HG02852 (cell line): ENCODE results near the gene WDFY1.
"Not testable (repeated sequence)": the region's sequence is repeated elsewhere in the genome, so short reads cannot be mapped to it uniquely, and the experiment has no call there.

Experiments used
- ATAC-seq: cut with Tn5 transposase; IDR thresholded peaks from one replicate; pipeline ENCODE4 v1.9.1; 2021; ENCODE audit warnings: mild to moderate bottlenecking, moderate library complexity; ENCODE audit not compliant: unreplicated experiment

The WDFY1 gene

GRCh38 chr2:223897669-223898330 lies 47.3 kb downstream of the WDFY1 start:
- ATAC-seq: no peak

GRCh38 chr2:223896833-223897311 lies 48.3 kb downstream of the WDFY1 start:
- ATAC-seq: peak; percentile 54

- no peak for ATAC-seq
Observed at GRCh38 chr2:223894968-223895367, 50.2 kb downstream of the WDFY1 start.

- ATAC-seq: no peak
Observed at GRCh38 chr2:223894009-223894408, 51.1 kb downstream of the WDFY1 start.

GRCh38 chr2:223890721-223891120 lies 54.4 kb downstream of the WDFY1 start:
- ATAC-seq: no peak

GRCh38 chr2:223889229-223889628 lies 55.9 kb downstream of the WDFY1 start:
- ATAC-seq: no peak

- no peak for ATAC-seq
Observed at GRCh38 chr2:223888251-223888650, 56.9 kb downstream of the WDFY1 start.

- ATAC-seq: no peak
Observed at GRCh38 chr2:223887127-223887526, 58.0 kb downstream of the WDFY1 start.

- ATAC-seq: no peak
Observed at GRCh38 chr2:223886726-223887125, 58.4 kb downstream of the WDFY1 start.

- ATAC-seq: peak; percentile 94
Observed at GRCh38 chr2:223884399-223884798, 60.7 kb downstream of the WDFY1 start.

GRCh38 chr2:223882715-223883114 lies 62.4 kb downstream of the WDFY1 start:
- ATAC-seq: no peak

- ATAC-seq: no peak
Observed at GRCh38 chr2:223880796-223881195, 64.3 kb downstream of the WDFY1 start.

GRCh38 chr2:223877721-223878410 lies 67.3 kb downstream of the WDFY1 start:
- no peak for ATAC-seq

- ATAC-seq: no peak
Observed at GRCh38 chr2:223873672-223874071, 71.5 kb downstream of the WDFY1 start.

- ATAC-seq: not testable (repeated sequence)
Observed at GRCh38 chr2:223872772-223873171, 72.4 kb downstream of the WDFY1 start.

- not testable (repeated sequence) for ATAC-seq
Observed at GRCh38 chr2:223871661-223872060, 73.5 kb downstream of the WDFY1 start.

- no peak for ATAC-seq
Observed at GRCh38 chr2:223870840-223871611, 74.1 kb downstream of the WDFY1 start.

GRCh38 chr2:223868005-223868404 lies 77.1 kb downstream of the WDFY1 start:
- peak; percentile 45 for ATAC-seq

GRCh38 chr2:223865907-223866508 lies 79.1 kb downstream of the WDFY1 start:
- ATAC-seq: no peak

GRCh38 chr2:223865124-223865523 lies 80.0 kb downstream of the WDFY1 start:
- no peak for ATAC-seq

GRCh38 chr2:223863491-223863890 lies 81.6 kb downstream of the WDFY1 start:
- ATAC-seq: no peak
